Eye (tissue), 1 donor: ENCODE results near the gene NUFIP2.
"Not testable (repeated sequence)": the region's sequence is repeated elsewhere in the genome, so short reads cannot be mapped to it uniquely, and the experiment has no call there.

Source experiments
- DNase-seq: peaks from one replicate; pipeline ENCODE4 v3.0.0-alpha.2; 2015

Gene NUFIP2, protein sequence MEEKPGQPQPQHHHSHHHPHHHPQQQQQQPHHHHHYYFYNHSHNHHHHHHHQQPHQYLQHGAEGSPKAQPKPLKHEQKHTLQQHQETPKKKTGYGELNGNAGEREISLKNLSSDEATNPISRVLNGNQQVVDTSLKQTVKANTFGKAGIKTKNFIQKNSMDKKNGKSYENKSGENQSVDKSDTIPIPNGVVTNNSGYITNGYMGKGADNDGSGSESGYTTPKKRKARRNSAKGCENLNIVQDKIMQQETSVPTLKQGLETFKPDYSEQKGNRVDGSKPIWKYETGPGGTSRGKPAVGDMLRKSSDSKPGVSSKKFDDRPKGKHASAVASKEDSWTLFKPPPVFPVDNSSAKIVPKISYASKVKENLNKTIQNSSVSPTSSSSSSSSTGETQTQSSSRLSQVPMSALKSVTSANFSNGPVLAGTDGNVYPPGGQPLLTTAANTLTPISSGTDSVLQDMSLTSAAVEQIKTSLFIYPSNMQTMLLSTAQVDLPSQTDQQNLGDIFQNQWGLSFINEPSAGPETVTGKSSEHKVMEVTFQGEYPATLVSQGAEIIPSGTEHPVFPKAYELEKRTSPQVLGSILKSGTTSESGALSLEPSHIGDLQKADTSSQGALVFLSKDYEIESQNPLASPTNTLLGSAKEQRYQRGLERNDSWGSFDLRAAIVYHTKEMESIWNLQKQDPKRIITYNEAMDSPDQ

DNA sequence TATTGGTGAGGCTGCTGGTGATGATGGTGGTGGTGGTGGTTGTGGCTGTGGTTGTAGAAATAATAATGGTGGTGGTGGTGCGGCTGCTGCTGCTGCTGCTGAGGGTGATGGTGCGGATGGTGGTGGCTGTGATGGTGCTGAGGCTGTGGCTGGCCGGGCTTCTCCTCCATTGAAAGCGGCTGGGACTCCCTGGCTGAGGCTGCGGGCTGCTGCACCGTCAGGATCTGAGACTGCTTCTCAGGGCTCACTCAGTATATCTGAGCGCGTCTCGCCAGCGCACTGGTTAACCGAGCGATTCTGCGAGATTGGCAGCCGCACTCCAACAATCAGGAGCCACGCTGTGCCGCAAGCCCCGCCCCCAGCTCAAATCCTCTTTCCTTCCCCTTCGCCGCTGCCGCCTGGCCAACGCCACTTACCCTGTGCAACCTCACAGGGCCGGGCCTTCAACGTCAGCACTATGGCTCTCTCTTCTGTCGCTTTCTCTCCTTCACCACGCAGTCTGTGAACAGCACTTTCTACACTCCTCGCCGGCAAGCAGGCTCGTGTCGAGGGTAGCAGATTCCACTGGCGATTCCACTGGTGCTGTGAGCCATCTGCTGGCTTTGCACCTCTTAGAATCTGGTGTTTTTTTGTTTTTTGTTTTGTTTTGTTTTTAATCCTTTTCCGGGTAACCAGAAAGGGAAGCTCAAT, at the start of gene NUFIP2:
Gene NUFIP2 (minus strand): TSS at position 259 of the 690 bp plus-strand sequence. CDS start 89 bp downstream, at position 170.
- DNase-seq: peak; percentile 100

DNA sequence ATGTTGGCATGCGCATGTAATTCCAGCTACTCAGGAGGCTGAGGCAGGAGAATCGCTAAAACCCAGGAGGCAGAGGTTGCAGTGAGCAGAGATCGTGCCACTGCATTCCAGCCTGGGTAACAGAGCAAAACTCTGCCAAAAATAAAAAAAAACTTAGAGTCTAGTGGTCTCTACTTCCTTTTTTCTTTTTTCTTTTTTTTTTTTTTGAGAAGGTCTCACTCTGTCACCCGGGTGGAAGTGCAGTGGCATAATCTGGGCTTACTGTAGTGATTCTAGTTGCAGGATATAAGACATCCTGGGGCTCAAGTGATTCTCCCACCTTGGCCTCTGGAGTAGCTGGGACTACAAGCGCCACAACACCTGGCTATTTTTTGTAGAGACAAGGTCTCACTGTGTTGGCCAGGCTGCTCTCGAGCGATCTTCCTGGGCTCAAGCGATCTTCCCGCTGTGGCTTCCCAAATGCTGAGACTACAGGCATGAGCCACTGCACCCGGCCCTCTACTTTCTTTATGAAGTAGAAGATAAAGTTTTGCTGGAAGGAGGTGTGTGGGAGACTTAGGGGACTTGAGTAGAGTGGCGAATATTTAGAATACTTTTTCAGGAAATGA, 48.3 kb upstream of the NUFIP2 start:
- no peak for DNase-seq

DNA sequence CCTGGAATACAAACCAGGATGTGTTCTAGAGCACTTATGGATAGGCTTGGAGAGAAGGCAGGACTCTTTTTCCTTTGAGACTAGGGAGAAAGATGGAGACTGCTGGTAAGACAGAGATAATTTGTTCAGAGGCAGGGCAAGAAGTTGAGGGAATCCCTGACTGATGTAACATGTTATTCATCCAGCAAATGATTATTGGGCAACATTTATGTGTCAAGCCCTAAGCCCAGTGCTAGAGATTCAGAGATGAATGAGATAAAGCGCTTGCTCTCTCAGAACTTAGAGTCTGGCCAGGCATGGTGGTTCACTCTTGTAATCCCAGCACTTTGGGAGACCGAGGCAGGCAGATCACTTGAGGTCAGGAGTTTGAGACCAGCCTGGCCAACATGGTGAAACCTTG, 47.8 kb upstream of the NUFIP2 start:
- no peak for DNase-seq

DNA sequence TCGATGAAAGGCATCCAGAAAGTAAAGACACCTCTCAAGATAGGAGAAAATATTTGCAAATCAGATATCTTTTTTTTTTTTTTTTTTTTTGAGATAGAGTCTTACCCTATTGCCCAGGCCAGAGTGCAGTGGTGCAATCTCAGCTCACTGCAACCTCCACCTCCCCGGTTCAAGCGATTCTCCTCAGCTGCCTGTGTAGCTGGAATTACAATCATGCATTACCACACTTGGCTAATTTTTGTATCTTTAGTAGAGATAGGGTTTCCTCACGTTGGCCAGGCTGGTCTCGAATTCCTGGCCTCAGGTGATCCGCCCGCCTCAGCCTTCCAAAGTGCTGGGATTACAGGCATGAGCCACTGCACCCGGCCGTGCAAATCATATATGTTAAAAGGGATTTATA, 45.1 kb upstream of the NUFIP2 start:
- not testable (repeated sequence) for DNase-seq

DNA sequence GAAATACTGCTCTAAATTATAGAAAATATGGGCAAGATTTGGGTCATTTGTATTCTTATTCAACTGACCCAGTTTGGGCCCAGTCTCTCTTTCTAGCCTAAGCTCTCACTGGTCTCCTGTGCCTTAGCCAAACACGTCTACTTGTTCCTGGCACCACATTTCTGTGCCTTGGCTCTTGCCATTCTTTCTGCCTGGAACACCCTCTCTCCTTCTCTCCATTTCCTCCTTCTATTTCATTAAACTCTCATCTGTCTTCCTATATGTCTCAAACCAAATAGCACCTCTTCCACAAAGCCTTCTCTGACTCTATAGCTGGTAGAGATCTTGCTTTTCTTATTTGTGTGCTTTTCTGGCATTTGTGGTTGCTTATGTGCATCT, 37.7 kb upstream of the NUFIP2 start:
- no peak for DNase-seq

DNA sequence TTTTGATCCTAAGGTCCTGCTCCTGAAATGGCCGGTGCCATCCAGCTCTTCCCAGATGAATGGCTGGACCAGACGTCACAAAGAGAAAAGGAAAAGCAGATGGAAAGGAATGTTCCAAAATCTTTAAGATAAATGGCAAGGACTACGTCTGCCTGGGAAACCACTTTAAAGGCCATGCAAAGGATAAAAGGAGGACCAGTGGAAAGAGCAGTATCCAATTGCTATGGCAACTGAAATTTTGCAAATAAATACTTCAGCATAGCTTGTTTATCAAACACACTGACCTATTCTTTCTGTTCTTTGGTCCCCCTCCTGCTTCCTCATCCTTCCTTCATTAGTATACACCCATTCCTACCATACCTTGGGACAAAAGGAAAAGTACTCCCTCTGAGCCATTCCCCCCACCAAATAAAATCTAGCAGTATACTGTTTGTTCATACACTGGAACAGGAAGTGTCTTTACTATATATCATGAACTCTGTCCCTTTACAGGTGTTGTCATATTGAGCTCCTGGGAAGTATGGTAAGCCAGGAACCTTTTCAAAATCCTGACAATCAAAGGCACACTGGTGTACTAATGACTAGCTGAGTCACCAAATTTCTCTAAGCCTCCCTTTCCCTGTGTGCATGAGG, 37.2 kb upstream of the NUFIP2 start:
- DNase-seq: no peak

- no peak for DNase-seq
These were observed 33.5 kb upstream of the NUFIP2 start for GRCh38 chr17:29327412-29327811.

- no peak for DNase-seq
These were observed 32.3 kb upstream of the NUFIP2 start for GRCh38 chr17:29326023-29326813.

DNA sequence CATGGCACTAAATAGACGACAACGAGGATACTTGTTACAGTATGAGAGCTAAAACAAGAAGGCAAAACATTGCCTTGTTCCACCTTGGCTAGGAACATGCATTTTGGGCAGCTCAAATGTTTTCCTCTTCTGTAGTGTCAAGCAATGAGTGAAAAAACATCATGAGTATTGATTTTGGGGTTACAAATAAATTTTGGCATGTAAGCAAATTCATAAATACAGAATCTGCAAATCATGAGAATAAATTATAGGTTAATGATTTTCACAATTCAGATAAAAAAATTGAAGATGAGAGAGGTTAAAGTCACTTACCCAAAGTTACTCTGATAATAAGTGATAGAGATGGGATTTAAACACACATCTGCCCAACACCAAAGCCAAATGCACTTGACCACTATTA, 28.4 kb upstream of the NUFIP2 start:
- DNase-seq: no peak

DNA sequence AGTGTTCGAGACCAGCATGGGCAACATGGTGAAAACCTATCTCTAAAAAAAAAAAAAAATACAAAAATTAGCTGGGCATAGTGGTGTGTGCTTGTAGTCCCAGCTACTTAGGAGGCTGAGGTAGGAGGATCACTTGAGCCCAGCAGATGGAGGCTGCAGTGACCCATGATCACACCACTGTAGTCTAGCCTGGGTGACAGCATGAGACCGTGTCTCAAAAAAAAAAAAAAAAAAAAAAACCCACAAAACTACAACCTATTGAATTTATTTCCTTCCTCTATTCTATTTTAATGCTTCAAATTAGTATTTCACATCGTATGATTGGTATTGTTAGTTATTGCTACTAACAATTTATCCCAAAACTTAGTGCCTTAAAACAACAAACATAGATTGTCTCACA, 9.4 kb upstream of the NUFIP2 start:
- no peak for DNase-seq

DNA sequence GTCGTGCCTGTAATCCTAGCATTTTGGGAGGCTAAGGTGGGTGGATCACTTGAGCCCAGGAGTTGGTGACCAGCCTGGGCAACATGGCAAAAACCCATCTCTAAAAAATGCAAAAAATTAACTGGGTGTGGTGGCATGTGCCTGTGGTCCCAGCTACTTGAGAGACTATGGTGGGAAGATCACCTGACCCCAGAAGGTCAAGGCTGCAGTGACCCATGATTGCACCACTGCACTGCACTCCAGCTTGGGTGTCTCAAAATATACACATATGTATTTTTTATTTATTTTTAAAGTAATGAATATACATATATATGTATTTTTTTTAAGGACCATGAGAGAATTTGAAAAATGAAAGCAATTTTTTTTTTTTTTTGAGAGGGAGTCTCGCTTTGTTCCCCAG, 5.1 kb upstream of the NUFIP2 start:
- DNase-seq: no peak

DNA sequence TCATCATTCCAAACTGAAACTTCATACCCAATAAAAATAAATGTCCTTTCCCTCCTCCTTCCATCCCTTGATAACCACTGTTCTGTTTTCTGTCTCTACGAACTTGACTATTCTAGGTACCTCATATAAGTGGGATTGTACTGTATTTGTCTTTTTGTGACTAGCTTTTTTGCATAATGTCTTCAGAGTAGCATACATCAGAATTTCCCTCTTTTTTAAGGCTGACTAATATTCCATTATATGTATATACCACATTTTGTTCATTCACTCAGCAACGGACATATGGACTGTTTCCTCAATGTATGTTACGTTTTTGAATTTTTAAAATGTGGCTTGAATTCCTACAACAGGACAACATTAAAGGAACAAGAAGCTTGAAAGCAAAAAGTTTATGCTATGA, 1.5 kb upstream of the NUFIP2 start:
- DNase-seq: no peak

DNA sequence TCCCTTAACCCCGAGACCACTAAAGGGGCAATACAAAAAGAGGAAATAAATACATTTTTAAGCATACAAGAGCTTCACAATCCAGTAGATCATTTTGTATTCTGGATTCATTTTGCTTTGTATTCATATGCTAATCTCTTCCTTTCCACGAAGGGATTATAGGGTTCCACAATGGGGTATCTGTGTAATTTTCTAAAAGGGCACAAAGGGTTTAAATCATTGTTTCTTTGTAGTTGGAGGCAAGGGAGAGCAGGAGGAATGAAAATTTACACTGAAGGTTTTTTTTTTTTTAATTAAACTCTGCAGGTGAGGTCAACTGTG, 592 bp upstream of the NUFIP2 start:
- DNase-seq: no peak

DNA sequence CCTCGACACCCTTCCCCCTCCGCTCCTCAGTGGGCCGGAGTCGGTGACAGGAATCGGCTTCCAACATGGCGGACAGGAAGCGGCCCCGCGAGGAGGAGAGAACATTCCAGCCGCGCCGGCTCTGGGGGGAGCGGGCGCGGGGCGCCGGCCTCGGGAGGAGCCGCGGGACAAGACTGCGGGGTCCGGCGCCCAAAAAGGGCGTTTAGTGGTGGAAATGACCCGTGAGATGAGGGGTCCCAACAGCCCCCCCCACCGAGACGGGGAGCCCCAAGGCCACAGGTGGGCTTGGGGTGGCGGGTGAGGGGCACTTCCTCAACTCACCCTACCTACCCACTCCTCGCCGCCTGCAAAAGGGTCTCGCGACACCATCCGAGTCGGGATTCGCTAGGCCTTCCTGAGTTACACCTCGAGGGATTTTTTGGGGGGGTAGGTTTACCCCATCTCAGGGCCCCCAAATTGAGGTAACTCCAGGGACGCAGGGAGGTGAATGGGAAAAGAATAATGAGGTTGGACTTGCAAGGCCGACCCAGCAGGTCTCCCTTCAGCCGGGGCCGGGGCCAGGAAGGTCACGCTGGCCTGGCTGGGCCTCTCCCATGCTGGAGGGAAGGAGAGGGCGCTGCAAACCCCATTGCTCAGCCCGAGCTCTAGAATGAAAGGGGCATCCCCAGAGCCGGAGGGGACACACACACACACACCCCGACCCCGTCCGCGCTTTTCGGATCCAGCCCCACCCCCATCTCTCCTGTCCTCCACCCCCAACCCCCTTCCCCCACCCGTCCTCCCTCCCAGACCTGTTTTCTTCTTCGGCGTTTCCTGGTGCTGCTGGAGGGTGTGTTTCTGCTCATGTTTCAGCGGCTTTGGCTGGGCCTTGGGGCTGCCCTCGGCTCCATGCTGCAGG, 707 bp downstream of the NUFIP2 start:
- peak; percentile 82 for DNase-seq

GRCh38 chr17:29292071-29292991, 1.6 kb downstream of the NUFIP2 start:
- DNase-seq: peak; percentile 79

- peak; percentile 90 for DNase-seq
These were observed 2.7 kb downstream of the NUFIP2 start for GRCh38 chr17:29291163-29291752.

DNA sequence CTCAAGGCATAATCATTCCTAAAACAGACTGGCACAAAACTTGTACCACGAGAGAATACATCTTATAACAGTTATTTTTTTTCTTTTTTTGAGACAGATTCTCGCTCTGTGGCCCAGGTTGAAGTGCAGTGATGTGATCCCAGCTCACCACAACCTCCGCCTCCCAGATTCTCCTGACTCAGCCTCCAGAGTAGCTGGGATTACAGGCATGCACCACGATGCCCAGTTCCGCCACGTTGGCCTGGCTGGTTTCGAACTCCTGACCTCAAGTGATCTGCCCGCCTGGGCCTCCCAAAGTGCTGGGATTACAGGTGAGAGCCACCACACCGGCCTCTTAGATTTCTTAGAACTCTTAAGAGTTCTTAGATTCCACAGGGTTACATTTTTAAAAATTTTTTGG, 4.1 kb downstream of the NUFIP2 start:
- DNase-seq: no peak

DNA sequence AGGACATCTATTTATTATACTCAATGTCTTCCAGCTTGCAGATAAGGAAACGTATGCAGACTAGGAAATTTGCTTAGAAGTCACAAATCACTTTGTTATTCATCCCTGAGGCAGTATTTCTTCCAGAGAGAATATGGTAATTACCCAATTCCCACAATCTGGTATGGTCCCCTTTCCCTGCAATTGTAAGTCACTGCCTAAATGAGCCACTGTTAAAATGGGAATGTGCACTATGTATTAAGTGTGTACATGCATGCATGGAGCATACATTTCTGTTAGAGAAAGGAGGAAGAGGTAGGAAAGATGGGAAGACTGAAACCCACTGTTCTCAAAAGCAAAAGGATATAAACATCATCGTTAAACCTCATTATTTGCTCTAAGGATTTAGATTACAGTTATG, 10.0 kb downstream of the NUFIP2 start:
- no peak for DNase-seq

DNA sequence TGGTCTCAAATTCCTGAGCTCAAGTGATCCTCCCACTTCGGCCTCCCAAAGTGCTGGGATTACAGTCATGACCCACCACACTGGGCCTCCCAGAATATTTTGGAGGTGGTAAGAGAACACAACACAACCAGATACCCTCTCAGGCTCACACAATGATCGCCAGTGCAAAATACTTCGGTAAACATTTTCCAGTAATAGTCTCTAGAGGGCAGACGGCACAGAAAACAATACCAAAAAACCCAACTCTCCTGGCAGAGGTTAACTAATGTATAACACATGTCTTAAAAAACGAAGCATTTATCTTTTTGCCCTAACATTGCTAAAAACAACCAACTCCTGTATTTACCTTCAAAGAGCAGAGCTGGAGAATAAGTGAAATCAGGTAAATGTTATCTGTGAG, 10.5 kb downstream of the NUFIP2 start:
- DNase-seq: no peak
